HG02840 (cell line): ENCODE measurements around the gene ARG1.

Experiments used
- ATAC-seq: cut with Tn5 transposase; IDR thresholded peaks from one replicate; pipeline ENCODE4 v1.9.1; 2021; ENCODE audit warnings: mild to moderate bottlenecking, moderate library complexity, moderate number of reproducible peaks; ENCODE audit not compliant: unreplicated experiment, low FRiP score

ARG1 gene

GRCh38 chr6:131575834-131576478 is 2.9 kb downstream of the ARG1 start:
- ATAC-seq: no peak

- no peak for ATAC-seq
Measured at GRCh38 chr6:131581523-131581922, 8.5 kb downstream of the ARG1 start.

GRCh38 chr6:131586543-131586942 is 13.5 kb downstream of the ARG1 start:
- no peak for ATAC-seq

- ATAC-seq: no peak
Measured at GRCh38 chr6:131587909-131588308, 14.9 kb downstream of the ARG1 start.

GRCh38 chr6:131588643-131589042 is 15.6 kb downstream of the ARG1 start:
- ATAC-seq: no peak

- no peak for ATAC-seq
Measured at GRCh38 chr6:131592935-131593334, 19.9 kb downstream of the ARG1 start.

- ATAC-seq: no peak
Measured at GRCh38 chr6:131594074-131594473, 21.0 kb downstream of the ARG1 start.

- no peak for ATAC-seq
Measured at GRCh38 chr6:131597446-131597845, 24.4 kb downstream of the ARG1 start.

- ATAC-seq: no peak
Measured at GRCh38 chr6:131600716-131601115, 27.7 kb downstream of the ARG1 start.

GRCh38 chr6:131602781-131603312 is 29.8 kb downstream of the ARG1 start:
- ATAC-seq: no peak

- no peak for ATAC-seq
Measured at GRCh38 chr6:131613296-131613925, 40.4 kb downstream of the ARG1 start.

GRCh38 chr6:131615275-131615674 is 42.2 kb downstream of the ARG1 start:
- ATAC-seq: no peak

GRCh38 chr6:131627724-131628682 is 55.0 kb downstream of the ARG1 start, which contains the start of gene MED23:
Gene MED23 (minus strand): TSS chr6:131628242. CDS start chr6:131628049, 193 bp downstream.
- ATAC-seq: peak; percentile 97

- no peak for ATAC-seq
Measured at GRCh38 chr6:131628726-131629125, 55.7 kb downstream of the ARG1 start.

- no peak for ATAC-seq
Measured at GRCh38 chr6:131629651-131630050, 56.6 kb downstream of the ARG1 start.

GRCh38 chr6:131631625-131632289 is 58.7 kb downstream of the ARG1 start:
- ATAC-seq: no peak
